Osteocyte (in vitro differentiated cells): Measurements from ENCODE around the gene MMD. TPM values are rescaled to one million over a fixed set of nuclear protein-coding genes. Genes with fewer than 3 reads are reported as not detected.
"Not testable (repeated sequence)": the region's sequence is repeated elsewhere in the genome, so short reads cannot be mapped to it uniquely, and the experiment has no call there.

Experiments used
- DNase-seq: peaks from one replicate; pipeline ENCODE4 v3.0.0; 2021; ENCODE audit warnings: mixed read lengths; ENCODE audit not compliant: unreplicated experiment; ENCODE audit errors: extremely low spot score
- H3K27ac Mint-ChIP-seq: one replicate; pipeline ENCODE4 v1.8.0; 2021; ENCODE audit warnings: mild to moderate bottlenecking, mixed read lengths; ENCODE audit not compliant: unreplicated experiment
- H3K27me3 Mint-ChIP-seq: one replicate; pipeline ENCODE4 v1.8.0; 2021; ENCODE audit warnings: mixed read lengths; ENCODE audit not compliant: unreplicated experiment
- H3K36me3 Mint-ChIP-seq: one replicate; pipeline ENCODE4 v1.8.0; 2021; ENCODE audit warnings: mixed read lengths; ENCODE audit not compliant: unreplicated experiment
- H3K4me1 Mint-ChIP-seq: one replicate; pipeline ENCODE4 v1.8.0; 2021; ENCODE audit warnings: mixed read lengths; ENCODE audit not compliant: unreplicated experiment
- H3K4me3 Mint-ChIP-seq: one replicate; pipeline ENCODE4 v1.8.0; 2021; ENCODE audit warnings: mild to moderate bottlenecking, moderate library complexity, mixed read lengths; ENCODE audit not compliant: unreplicated experiment
- H3K9me3 Mint-ChIP-seq: one replicate; pipeline ENCODE4 v1.8.0; 2021; ENCODE audit warnings: mixed read lengths; ENCODE audit not compliant: unreplicated experiment
- total RNA-seq: library from RNA; stranded (reverse); gene quantifications from 2 replicates; pipeline ENCODE4 v1.2.1, GENCODE V29; 2021
- TF ChIP-seq, protein P1 (sequence below): fragments of 200-600 bp; sonication (generic); IDR thresholded peaks from 2 replicates; pipeline ENCODE4 v1.5.0; 2021; ENCODE audit warnings: antibody characterized with exemption, mild to moderate bottlenecking, moderate library complexity

Gene MMD
- total RNA-seq, 1 donor from 2014 or later, result 10.3 TPM

DNA sequence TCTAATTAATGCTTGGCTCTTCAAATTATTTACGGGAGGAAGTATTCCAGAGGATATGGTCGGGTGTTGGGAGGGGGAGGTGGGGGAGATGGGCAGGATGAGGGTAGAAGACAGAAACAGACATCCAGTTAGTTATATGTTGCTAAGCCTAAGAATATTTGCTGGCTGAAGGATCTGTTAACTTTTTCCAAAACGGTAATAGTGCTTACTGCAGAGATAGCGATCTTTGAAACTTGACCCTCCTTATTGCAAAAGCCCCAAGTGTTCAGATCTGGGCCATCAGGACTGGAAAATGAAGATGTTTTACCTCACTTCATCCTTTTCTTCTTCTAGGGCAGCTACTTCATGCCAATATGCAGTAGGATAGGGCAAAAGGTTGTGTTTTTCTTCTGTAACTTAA is 27.0 kb upstream of the MMD start:
- Mint-ChIP-seq H3K4me3 (no peak overlapping the region), H3K4me1 (peaks cover 16% of the 10 kb centered on the region), H3K27ac (no peak overlapping the region), H3K36me3 (peaks cover 1% of the 10 kb centered on the region), H3K9me3 (no peaks in the 10 kb centered on the region), H3K27me3 (no peaks in the 10 kb centered on the region)
- TF ChIP-seq, protein P1, sequence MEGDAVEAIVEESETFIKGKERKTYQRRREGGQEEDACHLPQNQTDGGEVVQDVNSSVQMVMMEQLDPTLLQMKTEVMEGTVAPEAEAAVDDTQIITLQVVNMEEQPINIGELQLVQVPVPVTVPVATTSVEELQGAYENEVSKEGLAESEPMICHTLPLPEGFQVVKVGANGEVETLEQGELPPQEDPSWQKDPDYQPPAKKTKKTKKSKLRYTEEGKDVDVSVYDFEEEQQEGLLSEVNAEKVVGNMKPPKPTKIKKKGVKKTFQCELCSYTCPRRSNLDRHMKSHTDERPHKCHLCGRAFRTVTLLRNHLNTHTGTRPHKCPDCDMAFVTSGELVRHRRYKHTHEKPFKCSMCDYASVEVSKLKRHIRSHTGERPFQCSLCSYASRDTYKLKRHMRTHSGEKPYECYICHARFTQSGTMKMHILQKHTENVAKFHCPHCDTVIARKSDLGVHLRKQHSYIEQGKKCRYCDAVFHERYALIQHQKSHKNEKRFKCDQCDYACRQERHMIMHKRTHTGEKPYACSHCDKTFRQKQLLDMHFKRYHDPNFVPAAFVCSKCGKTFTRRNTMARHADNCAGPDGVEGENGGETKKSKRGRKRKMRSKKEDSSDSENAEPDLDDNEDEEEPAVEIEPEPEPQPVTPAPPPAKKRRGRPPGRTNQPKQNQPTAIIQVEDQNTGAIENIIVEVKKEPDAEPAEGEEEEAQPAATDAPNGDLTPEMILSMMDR, result no peak
- DNase-seq, result no peak

DNA sequence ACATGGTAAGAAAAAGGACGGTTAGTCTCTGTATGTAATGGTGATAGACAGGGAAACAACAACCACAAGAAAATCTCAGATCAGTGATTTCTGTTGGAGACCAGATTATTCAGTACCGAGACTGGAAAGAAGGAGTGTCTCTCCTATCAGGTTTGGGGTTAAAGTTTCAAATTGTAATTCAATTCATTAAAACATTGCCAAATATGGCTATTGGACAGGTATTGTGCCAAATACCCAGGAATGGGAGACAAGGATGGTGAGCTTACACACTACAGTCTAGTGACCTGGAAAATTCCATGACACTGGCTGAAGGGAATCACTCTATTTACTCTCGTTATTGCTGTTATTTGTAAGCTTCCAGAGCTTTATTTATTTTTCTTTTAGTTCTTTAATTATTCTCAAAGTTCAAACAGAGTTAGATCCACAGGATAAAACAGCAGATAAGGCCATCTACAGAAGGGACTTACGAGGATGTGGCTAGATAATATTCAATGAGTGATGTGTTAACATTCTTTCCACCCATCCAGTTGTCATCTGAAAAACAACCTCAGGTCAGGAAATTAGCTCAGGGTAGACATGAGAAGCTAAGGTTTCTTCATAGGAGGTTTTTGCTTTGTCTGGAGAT is 25.1 kb upstream of the MMD start:
- peaks cover 1% of the 10 kb centered on the region for H3K36me3 Mint-ChIP-seq
- no peak for DNase-seq
- H3K27me3 Mint-ChIP-seq, result no peaks in the 10 kb centered on the region
- H3K27ac Mint-ChIP-seq, result no peak overlapping the region
- H3K4me1 Mint-ChIP-seq, result peaks cover 9% of the 10 kb centered on the region
- H3K9me3 Mint-ChIP-seq, result no peaks in the 10 kb centered on the region
- no peak overlapping the region for H3K4me3 Mint-ChIP-seq
- TF ChIP-seq, protein P1, result no peak

DNA sequence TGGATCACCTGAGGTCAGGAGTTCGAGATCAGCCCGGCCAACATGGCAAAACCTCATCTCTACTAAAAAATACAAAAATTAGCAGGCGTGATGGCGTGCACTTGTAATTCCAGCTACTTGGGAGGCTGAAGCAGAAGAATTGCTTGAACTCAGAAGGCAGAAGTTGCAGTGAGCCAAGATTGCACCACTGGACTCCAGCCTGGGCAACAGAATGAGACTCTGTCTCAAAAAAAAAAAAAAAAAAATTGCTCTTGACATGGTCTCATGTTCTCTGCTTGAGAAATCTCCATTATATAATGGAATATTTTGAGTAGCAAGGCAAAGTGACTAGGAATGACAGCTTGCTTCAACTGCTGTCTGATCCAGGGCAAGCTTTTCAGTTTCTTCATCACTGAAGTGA is 24.4 kb upstream of the MMD start:
- H3K27ac Mint-ChIP-seq, H3K4me3 Mint-ChIP-seq, H3K4me1 Mint-ChIP-seq, H3K9me3 Mint-ChIP-seq, DNase-seq, H3K36me3 Mint-ChIP-seq, H3K27me3 Mint-ChIP-seq: not testable (repeated sequence)

DNA sequence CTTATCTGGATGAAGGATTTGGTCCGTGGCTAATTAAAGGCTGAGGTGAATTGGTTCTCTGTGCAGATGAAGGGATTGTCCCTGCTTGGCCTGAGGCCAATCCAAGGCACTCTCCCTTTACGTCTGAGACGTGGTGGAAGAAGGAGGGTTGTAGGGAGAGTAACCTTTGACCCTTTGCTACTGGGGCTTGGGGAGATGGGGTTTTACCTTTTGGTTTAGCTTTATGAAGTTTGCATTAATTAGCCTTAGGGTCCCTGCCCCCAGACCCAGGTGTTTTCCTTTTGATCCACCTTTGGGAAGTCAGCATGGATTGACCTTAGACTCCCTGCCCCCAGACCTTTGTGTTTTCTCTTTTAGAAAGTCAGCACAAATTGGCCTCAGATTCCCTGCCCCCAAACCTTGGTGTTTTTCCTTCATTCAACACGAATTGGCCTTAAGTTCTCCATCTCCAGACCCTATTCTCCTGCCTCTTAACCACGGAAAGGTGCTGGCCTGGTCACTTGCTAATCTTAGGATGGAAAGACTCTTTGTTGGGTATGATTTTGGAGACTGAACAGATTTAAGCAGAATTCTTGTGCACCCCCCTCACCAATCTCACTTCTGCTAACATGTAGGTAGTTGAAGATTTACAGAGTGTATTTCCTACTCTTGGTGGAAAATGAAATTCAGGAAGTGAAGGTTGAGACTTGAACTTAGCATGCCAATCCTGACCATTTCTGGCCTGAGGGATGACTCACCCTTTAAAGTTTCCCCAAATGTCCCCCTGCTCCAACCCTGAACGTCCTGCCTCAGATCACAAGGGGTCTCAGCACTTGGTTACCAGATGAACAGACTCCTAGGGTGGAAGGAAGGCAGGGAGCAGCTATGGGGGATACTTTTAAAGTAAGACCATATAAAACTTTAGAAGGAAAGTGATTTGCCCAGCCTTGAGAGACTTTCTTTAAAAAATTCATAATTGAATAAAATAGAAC is 23.1 kb upstream of the MMD start:
- Mint-ChIP-seq H3K4me3 (no peak overlapping the region), H3K9me3 (no peaks in the 10 kb centered on the region), H3K4me1 (peaks cover 6% of the 10 kb centered on the region), H3K27ac (no peak overlapping the region), H3K27me3 (no peaks in the 10 kb centered on the region), H3K36me3 (peaks cover 1% of the 10 kb centered on the region)
- TF ChIP-seq, protein P1, result no peak
- DNase-seq, result no peak

DNA sequence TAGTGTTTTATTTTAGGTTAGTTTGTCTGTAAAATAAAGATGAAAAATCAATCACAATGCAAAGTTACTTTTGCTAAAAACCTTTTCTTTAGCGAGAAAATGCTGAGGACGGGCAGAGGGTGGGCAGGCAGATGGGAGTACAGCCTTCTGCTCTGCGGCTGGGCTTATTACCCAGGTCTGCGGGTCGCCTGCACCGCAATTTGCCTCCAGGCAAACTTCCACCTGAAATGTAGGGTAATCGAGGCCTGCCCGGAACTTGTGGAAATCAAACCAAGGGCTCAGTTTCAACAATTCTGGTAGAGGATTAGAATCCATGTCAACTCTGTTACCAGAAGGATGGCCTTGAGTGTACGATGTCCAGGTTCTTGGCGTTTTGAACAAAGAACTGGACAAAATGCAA is 22.3 kb upstream of the MMD start:
- Mint-ChIP-seq H3K4me3 (no peak overlapping the region), H3K27me3 (no peaks in the 10 kb centered on the region), H3K27ac (no peak overlapping the region), H3K9me3 (no peaks in the 10 kb centered on the region), H3K36me3 (no peaks in the 10 kb centered on the region), H3K4me1 (peaks cover 6% of the 10 kb centered on the region)
- DNase-seq, result no peak
- TF ChIP-seq, protein P1, result no peak
